ENCODE measurements around the gene POLR2L.

Gene POLR2L

DNA sequence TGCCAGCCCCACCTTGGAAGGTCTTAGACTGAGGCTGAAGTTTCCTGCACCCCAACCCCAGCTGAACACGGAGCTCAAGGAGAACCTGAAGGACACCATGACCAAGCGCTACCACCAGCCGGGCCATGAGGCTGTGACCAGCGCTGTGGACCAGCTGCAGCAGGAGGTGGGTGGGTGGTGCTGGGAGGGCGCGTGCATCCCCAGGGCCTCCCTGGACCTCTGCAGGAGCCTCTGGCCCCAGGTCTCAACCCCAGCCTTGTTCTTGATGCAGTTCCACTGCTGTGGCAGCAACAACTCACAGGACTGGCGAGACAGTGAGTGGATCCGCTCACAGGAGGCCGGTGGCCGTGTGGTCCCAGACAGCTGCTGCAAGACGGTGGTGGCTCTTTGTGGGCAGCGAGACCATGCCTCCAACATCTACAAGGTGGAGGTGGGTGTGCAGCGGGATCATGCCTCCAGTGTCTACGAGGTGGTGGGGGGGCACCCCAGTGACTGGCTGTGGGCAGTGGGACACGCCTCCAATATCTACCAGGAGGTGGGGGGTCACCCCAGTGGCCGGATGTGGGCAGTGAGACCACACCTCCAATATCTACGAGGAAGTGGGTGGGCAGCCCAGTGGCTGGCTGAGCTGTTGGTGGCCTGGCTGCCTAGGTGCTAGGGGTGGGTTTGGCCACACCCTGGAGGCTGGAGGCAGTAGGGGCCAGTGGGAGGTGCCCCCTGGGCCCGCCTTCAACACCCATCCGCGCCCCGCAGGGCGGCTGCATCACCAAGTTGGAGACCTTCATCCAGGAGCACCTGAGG lies 4.9 kb downstream of the POLR2L start:
- no peak for DNase-seq

DNA sequence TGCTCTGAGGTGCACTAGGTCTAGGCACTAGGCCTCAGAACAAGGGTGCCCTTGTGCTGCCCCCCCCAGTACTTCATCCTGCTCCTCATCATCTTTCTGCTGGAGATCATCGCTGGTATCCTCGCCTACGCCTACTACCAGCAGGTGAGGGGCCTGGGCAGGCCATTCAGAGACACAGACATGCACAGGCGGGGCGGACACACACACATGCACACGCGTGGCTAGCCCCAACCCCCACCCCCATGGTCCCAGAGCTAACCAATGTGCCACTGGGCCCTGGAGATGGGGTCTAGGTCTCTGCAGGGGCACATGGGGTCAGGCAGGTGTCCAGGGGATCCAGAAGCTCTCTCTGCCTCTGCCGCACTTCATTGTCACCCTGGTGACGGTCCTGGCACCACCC lies 5.6 kb downstream of the POLR2L start:
- no peak for DNase-seq

DNA sequence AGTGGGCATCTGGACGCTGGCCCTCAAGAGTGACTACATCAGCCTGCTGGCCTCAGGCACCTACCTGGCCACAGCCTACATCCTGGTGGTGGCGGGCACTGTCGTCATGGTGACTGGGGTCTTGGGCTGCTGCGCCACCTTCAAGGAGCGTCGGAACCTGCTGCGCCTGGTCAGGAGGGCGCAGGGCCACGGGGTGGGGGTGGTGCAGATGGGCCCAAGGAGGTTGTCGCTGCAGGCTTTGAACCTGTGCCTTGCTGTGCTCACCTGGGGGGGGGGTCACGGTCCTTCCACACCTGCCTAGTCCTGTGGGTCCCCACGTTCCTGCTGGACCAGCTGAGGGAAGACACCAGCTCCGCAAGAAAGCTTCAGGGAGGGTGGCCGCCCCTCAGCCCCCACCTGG lies 6.1 kb downstream of the POLR2L start:
- DNase-seq = no peak

DNA sequence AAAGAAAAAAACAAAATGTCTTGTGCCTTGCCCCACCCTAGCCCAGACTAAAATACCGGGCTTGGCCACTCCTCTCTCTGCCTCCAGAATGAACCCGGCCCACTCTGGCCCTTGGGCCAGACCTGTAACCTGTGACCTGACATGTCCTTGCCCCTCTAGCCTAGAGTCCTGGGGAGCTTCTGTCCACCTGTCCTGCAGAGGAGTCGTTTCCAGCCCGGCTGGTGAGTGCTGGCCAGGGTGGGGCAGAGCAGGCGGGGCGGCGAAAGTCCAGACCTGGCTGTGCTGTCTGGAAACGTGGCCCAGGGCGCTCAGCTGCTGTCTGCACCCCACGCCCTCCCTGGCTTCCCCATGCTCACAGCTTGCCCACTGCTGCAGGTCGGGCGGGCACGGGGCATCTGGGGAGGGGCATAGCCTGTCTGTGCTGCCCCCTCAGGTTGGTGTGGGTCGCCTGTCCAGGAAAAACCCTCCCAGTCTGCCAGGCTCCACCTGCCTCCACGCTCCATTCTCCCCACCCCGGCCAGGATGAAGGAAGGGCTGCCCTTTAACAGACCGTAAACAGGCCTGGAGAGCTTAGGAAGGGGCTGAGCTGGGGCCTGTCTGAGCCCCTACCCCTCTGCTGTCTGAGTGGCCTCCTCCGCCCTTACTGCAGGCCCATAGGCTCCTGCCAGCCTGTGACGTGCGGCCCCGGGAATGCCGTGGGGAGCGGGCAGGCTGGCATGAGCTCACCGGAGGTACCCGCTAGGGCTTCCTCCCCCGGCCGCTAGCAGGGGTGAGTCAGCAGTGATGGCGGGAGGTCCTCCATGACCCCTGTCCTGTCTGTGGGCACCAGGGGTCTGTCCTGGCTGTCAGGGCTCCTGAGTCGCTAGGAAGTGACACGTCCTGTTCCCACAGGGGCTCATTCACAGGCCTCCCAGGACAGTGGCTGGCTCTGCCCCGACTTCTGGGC lies 7.7 kb downstream of the POLR2L start:
- DNase-seq = no peak

DNA sequence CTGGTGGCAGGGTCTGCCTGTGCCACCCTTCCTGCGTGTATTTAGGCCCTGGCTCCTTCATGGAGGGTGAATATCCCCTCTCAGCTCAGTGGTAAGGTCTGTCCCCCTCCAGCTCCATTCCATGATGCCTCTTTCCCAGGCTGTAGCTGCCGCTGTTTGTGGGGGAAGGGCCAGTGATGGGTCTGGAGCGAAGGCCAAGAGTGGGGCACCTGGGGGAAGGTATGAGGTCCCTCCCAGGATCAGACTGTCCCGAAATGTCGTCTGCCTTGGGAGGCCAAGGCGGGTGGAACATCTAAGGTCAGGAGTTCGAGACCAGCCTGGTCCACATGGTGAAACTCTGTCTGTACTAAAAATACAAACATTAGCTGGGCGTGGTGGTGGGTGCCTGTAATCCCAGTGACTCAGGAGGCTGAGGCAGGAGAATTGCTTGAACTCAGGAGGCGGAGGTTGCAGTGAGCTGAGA lies 8.4 kb downstream of the POLR2L start:
- DNase-seq = no peak

DNA sequence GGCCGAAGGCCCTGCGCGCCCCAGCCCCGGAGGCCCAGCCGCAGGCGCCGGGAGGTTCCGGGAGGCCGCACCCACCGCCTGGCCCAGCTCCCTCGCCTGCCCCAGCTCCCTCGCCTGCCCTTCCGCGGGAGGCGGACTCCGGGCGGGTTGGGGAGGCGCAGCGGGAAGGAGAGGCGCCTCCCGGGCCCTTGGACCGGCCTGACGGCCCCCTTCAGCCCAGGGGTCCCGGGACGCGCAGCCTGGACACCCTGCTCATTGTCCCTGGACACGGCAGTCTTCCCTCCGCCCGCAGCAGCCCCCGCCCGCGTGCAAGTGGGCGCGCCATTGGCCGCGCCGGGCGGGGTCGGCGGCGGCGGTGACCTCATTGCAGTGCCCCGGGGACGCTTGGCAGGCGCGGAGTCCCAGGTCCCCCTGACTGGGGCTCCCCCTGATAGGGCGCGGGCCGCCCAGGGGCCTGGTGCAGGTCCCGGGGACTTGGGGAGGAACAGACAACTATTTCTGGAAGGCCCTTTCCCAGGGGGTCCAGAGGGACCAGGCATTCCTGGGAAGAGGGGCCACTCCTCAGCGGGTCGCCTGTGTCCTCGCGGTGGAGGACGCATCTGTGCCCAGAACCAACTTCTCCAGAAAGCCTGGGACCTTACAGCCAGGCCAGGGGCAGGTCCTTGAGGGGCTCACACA lies 9.1 kb downstream of the POLR2L start:
- peak; percentile 36 for DNase-seq

DNA sequence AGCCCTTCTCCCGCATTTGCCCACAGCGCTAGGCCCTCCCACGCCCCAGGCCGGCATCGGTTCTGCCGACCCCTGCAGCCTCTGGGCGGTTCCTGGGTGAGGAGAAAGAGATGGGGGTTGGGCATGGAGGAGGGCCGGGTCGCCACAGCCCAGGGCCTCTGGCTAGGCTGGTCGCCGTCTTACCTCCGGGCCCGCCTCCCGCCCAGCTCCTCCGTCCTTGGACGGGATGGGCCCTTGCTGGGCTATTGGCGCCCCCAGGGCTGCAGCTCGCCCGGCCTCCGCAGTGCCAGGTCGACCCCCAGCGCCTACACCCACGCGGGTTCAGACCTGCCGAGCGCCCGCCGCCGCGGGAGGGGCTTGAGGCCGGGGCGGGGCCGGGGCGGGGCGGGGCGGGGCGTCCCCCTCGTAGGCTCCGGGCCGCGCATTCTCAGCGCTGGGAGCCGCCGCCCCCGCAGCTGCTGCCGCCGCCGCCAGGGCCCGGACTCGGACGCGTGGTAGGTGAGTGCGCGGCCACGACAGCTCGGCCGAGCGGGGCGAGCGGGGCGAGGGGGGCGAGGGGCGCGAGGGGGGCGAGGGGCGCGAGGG lies 9.7 kb downstream of the POLR2L start, which contains the start of gene CD151:
Gene CD151, plus strand, starts transcription at position 424 of the 585 bp plus-strand sequence. CDS start 3,118 bp downstream, outside the sequence.
- peak; percentile 74 for DNase-seq

DNA sequence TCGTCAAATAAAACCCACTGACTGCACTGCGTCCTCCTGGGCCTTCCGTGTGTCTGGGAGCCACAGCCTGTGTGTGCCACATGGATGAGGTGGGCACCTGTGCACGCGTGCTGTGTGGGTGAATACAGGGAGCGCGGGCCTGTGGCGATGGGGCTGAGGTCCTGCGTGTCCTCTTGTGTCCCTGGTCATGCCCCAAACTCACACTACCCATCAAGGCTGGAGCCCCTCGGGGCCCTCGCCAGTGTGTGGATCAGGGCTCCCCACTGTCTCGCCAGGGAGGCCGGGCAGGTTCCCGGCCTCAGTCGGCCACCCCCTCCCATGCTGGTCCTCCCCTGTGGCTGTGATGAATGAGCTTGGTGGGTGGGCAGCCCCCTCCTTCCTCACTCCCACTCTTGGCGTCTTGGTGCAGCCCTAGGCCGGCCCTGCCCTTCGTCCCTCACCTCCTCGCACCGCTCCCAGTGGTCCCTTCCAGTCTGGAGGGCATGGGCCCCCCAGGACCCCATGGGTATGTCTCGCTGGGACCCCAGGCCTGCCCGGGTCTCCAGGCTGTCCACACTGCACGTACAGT lies 10.3 kb downstream of the POLR2L start:
- no peak for DNase-seq

DNA sequence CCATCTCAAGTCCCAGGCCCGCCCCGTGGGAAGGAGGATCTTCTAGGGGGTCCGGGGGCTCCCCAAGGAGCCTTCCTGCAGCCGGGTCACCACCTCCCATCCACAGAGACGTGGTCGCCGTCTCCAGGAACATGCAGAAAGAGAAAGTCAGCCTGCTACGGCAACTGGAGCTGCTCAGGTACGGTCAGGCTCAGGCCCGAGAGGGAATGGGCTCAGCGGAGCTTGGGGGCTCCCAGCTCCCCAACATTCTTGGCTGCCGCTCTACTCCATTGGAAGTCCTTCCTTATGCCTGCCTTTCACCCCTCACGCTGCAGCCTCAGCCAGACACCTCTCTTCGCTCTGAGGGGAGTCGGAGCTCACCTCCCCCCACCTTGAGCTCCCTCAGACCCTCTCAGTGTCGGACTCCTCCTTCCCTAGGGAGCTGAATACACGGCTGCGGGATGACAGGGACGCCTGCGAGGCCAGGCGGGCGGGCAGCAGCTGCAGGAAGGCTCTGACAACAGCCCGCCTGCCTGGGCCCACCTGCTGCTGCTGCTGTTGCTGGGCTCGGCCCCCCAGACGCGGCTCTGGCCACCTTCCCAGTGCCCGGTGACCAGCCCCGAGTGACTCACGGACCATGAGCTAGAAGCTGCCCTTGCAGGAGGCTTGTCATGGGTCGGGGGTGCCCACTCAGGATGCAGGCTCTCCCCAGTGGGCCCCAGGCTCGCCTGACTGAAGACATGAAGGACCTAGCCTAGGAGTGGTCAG lies 11.0 kb downstream of the POLR2L start:
- no peak for DNase-seq

DNA sequence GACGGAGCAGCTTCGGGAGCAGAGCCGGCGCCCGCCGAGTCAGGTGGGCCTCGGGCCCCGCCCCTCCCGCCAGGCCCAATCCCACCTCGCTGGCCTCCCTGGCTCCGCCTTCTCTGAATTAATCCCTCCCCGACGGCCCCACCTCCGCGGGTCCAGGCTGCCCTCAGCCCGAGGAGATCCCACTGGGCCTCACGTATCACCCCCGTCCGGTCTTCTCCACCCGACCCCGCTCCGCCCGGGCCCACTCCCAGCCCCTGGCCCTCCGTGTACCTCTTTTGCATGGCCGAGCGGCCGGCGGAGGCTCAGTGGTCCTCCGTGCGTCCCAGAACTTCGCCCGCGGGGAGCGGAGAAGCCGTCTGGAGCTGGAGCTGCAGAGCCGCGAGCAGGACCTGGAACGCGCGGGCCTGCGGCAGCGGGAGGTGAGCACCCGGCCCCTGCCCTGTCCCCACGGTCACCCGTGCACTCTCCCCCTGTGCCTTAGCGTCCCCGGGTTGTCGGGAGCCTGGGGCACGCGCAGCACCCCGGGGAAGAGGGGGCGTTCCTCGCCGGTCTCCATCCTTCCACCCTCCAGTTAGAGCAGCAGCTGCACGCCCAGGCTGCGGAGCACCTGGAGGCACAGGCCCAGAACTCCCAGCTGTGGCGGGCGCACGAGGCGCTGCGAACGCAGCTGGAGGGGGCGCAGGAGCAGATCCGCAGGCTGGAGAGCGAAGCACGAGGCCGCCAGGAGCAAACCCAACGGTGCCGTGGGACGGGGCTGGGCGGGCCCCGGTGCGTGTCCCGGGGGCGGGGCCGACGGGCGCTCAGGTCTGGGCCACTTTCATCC lies 11.8 kb downstream of the POLR2L start:
- DNase-seq = peak; percentile 67

DNA sequence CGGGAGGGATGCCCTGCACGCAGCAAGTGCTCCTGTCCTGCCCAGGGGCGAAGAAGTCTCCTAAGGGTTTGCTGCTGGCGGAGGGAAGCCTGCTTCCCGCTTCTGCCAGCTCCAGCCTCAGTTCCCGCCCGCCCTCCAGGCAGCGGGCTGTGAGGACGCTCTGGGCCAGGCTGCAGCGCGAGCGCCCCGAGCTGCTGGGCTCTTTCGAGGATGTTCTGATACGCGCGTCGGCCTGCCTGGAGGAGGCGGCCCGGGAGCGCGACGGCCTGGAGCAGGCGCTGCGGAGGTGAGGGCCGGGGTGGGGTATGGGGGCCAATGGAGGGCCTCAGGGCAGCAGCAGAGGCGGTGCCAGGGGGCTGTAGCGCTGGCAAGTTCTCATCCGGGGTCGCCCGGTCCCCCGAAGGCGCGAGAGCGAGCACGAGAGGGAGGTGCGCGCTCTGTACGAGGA lies 12.5 kb downstream of the POLR2L start:
- no peak for DNase-seq

DNA sequence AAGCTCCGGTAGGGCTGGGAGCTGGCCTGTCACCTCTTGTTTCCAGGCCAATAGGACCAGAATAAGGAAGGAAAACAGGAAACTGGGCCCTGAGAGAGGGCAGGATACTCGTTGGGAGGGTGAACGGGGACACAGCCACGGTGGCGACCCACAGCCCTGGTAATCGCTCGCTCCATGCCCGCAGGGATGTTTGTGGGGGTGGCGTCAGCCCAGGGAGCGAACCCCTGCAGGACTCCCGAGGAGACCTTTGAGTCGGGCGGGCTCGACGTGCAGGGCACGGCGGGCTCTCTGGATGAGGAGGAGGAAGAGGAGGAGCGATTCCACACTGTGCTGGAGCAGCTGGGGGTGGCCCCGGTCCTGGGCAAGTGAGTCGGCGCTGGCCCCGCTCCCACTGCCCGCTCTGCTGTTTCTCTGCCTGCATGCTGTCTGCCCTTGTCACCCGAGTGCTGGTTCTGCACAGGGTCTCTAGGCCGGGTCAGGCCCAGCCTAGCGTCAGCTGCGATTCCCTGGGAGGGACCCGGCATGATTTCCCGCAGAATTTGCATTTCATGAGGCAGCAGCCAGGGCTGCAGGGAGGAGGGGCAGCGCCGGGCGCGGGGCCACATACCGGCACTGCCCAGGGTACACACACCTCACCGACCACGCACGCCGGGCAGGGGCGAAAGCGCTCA lies 13.0 kb downstream of the POLR2L start:
- DNase-seq = no peak

DNA sequence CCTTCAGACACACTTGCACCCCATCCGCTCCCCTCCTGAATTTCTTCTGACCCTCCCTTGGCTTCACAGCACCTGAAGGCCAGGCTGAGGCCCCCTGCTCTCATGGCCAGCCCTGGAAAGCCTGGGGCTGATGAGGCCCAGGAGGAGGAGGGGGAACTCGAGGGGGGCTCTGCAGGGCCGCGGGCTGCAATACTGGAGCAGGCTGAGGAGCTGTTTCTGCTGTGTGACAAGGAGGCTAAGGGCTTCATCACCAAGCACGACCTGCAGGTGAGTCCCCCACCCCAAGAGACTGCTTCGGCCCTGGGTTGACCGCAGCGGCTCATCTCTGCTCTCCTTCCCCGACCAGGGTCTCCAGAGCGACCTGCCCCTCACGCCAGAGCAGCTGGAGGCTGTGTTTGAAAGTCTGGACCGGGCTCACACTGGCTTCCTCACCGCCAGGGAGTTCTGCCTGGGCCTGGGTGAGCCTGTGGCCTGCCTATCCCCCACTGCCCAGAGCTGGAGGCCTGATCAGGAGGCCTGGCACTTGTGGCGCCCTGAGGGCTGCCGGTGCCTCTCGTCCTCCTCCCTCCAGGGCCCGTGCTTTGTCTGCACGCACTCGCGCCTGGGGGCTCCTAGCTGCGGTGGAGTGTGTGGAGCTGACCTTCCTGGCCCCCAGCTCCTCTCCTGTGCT lies 13.7 kb downstream of the POLR2L start:
- no peak for DNase-seq

DNA sequence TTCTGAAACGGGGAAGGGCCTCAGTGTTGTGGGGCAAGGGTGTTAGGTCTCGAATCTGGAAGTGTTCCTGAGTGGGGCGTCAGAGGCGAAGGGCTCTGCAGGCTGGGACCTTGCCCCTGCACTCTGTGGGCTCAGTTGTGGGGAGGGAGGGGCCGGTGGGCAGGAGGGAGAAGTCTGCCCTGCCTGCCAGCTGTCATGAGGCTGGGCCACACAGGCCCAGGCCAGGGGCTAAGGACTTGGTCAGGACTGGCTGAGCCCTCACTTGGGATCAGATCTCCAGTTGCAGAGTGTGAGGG lies 14.5 kb downstream of the POLR2L start, which contains the start of gene CRACR2B:
Gene CRACR2B, plus strand, starts transcription at position 23 of the 296 bp plus-strand sequence. CDS start 689 bp downstream, outside the sequence.
- DNase-seq = no peak

DNA sequence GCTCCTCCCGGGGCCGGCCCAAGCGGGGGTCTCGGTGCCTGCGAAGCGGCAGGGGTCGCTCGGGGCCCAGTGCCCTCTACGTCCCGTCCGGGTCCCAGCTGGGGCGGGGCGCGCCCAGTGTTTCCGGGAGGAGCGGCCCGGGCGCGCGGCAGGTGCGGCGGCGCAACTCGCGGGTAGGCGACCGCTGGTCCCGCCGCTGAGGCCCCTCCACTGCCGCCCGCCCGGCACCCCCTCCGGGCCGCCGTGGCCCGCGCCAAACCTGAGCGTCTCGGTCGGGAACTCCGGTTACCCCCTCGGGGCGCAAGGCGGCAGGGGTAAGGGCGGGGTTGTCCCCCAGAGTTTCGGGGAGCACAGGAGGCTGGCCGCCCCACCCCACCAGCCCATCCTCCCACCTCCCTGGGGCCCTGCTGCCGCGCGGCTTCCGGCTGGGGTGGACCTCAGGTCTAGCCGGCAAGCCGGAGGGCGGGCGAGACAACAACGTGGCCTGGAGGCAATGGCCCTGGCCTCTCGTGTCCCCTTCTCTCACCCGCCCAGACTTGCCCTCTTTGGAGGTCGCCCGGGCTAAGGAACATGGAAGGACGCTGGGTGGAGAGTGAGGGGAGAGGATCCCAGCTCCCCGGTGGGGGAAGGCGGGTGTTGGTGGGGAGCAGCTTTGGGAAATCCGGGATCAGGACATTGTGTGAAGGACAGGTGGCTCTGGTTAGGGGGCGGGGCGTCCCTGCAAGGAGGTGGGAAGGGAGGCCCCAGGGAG lies 15.0 kb downstream of the POLR2L start:
- no peak for DNase-seq

DNA sequence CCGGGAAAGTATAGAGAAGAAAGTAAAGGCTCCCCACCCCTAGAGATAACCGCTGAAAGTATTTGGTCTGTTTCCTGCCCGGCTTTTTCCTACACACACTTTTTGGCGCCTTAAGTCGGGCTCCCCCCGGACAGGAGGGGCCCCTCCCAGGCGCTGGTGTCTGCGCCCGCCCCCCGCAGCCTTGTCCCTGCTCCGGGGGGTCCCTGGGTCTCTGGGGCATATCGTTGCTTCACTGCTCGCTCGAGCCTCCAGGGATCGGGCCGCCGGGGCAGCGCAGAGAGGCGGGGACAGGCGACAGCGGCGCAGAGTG lies 15.5 kb downstream of the POLR2L start:
- DNase-seq = no peak

DNA sequence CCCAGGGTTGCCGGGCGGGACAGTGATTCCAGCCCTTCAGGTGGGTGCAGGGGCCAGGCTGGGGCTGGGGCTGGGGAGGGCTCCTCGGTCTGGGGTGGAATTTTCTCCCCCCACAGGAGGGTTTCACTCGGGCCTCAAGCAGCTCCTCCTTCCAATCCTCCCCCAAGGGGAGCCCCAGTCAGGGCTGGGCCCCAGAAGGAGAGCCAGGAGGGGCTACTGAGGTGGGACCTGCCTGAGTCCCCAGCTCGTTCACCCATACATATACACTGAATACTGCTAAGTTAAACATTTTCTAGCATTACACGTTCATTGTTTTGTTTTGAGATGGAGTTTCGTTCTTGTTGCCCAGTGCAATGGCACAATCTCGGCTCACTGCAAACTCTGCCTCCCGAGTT lies 16.1 kb downstream of the POLR2L start:
- no peak for DNase-seq

DNA sequence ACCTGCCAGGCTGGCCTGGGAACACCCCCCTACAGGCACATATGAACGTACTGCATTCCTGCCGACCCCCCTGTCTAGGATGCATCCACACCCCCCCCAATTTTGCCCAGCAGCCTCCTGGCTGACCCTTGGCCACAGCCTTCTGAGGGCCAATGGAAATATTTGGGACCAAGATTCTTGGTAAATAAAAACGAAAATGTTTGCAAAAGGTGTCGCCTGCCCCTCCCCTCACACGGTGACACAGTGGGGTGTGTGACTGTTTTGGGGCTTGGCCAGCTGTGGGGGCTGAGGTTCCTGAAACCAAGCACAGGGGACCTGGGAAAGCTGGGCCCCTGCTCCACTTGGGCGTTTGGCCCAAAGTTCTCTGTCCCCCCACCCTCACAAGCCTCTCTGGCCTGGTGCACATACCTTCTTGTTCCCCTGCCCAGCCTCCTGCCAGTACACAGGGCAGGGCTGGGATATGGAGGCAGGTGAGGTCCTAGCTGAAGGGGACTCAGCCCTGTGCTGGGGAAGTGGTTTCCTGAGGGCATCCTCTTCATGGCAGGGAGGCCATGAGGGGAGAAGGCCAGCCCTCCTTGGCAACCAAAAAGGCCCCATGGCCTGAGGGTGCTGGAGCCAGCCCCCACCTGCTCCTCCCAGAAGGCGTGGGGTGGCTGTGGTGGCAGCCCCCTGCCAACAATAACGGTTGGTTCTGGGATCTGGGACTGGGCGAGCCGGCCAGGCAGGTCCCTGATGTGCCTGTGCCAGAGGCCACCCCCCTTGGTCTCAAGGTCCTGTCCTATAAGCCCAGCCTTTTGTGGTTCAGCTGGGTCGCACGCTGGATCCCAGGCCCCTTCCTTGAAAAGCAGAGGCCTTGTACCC lies 16.7 kb downstream of the POLR2L start:
- DNase-seq = no peak

Measured in CD4-positive, alpha-beta T cell treated with Interleukin-6 for 4 hours (primary cell).